Smooth muscle cell (in vitro differentiated cells): ENCODE results near the gene GAL. TPM values are rescaled to one million over a fixed set of nuclear protein-coding genes. Genes with fewer than 3 reads are reported as not detected.

Source experiments
- DNase-seq: peaks from one replicate; lab custom pipeline; 2025; ENCODE audit not compliant: unreplicated experiment; lab: John Stamatoyannopoulos, UW
- H2AFZ ChIP-seq: fragments of 200-600 bp; sonication (generic); 2 replicates; pipeline ENCODE4 v1.6.0; 2016; ENCODE audit warnings: antibody characterized with exemption, low read depth, mild to moderate bottlenecking
- H3F3A ChIP-seq: fragments of 200-600 bp; sonication (generic); 2 replicates; pipeline ENCODE4 v1.6.0; 2017; ENCODE audit warnings: antibody characterized with exemption, low read depth
- H3K27ac ChIP-seq: fragments of 200-600 bp; sonication (generic); 2 replicates; pipeline ENCODE4 v1.5.1; 2016; ENCODE audit warnings: low read depth, mild to moderate bottlenecking
- H3K27me3 ChIP-seq: fragments of 200-600 bp; sonication (generic); 2 replicates; pipeline ENCODE4 v1.6.1; 2016; ENCODE audit warnings: low read depth, mild to moderate bottlenecking
- H3K36me3 ChIP-seq: fragments of 200-600 bp; sonication (generic); 2 replicates; pipeline ENCODE4 v1.5.1; 2016; ENCODE audit warnings: low read depth
- H3K4me1 ChIP-seq: fragments of 200-600 bp; sonication (generic); 2 replicates; pipeline ENCODE4 v1.5.1; 2016; ENCODE audit warnings: low read depth
- H3K4me2 ChIP-seq: fragments of 200-600 bp; sonication (generic); 2 replicates; pipeline ENCODE4 v1.6.0; 2016; ENCODE audit warnings: mild to moderate bottlenecking
- H3K4me3 ChIP-seq: fragments of 200-600 bp; sonication (generic); 2 replicates; pipeline ENCODE4 v1.5.1; 2016; ENCODE audit warnings: mild to moderate bottlenecking
- H3K79me2 ChIP-seq: fragments of 200-600 bp; sonication (generic); 2 replicates; pipeline ENCODE4 v1.6.0; 2016; ENCODE audit warnings: low read depth, mild to moderate bottlenecking
- H3K9ac ChIP-seq: fragments of 200-600 bp; sonication (generic); 2 replicates; pipeline ENCODE4 v1.6.0; 2016; ENCODE audit warnings: low read depth
- H3K9me3 ChIP-seq: fragments of 200-600 bp; sonication (generic); replicated peaks from 2 replicates; pipeline ENCODE4 v1.5.1; 2016; ENCODE audit warnings: low read depth
- H4K20me1 ChIP-seq: fragments of 200-600 bp; sonication (generic); 2 replicates; pipeline ENCODE4 v1.6.0; 2016; ENCODE audit warnings: low read depth
- CTCF ChIP-seq: fragments of 200-600 bp; sonication (generic); IDR thresholded peaks from 2 replicates; pipeline ENCODE4 v1.5.1; 2017; ENCODE audit warnings: borderline replicate concordance, mild to moderate bottlenecking, antibody characterized with exemption; ENCODE audit not compliant: insufficient read depth, poor library complexity, severe bottlenecking
- WGBS: methylation state at CpG from one replicate; pipeline ENCODE4 v1.1.7; 2016; ENCODE audit warnings: low lambda C conversion rate; 5-methylcytosine and 5-hydroxymethylcytosine counted together
- polyA plus RNA-seq: library from polyadenylated mRNA; unstranded; fragments of >200 nt; fragmentation: Nextera tagmentation; extraction: Ambion mirVana; gene quantifications from 2 replicates; pipeline ENCODE4 v1.2.1, GENCODE V29; 2016
- total RNA-seq: library from RNA; depleted of rRNA; stranded (reverse); fragments of >200 nt; gene quantifications from 2 replicates; pipeline ENCODE4 v1.2.3, GENCODE V29; 2014

GAL gene
- total and polyA plus RNA-seq, 2 experiments from 2014 or later: 19.4 to 61.5 TPM

- no peaks in the 10 kb centered on the region for H3K36me3 ChIP-seq
- no peaks in the 10 kb centered on the region for H3K27me3 ChIP-seq
- H3K9ac ChIP-seq: no peak overlapping the region
- H3K79me2 ChIP-seq: no peaks in the 10 kb centered on the region
- no peak overlapping the region for H3K27ac ChIP-seq
- no peak for DNase-seq
- peaks cover 3% of the 10 kb centered on the region for H3K9me3 ChIP-seq
- no peaks in the 10 kb centered on the region for H3F3A ChIP-seq
- no peaks in the 10 kb centered on the region for H3K4me1 ChIP-seq
- no peak overlapping the region for H2AFZ ChIP-seq
- no peaks in the 10 kb centered on the region for H4K20me1 ChIP-seq
- no peak for TF ChIP-seq CTCF
- H3K4me3 ChIP-seq: no peak overlapping the region
- no peak overlapping the region for H3K4me2 ChIP-seq
- WGBS: 80% methylated on average over 7 of the region's 7 CpGs
Observed at GRCh38 chr11:68655406-68655805, 28.9 kb upstream of the GAL start.

GRCh38 chr11:68655806-68656205 is 28.5 kb upstream of the GAL start:
- no peak for DNase-seq
- no peak overlapping the region for H2AFZ ChIP-seq
- H3K9me3 ChIP-seq: peaks cover 3% of the 10 kb centered on the region
- no peaks in the 10 kb centered on the region for H3K79me2 ChIP-seq
- H3K4me2 ChIP-seq: no peak overlapping the region
- H3K4me1 ChIP-seq: no peaks in the 10 kb centered on the region
- no peak overlapping the region for H3K9ac ChIP-seq
- no peaks in the 10 kb centered on the region for H4K20me1 ChIP-seq
- H3F3A ChIP-seq: no peaks in the 10 kb centered on the region
- no peak for TF ChIP-seq CTCF
- no peaks in the 10 kb centered on the region for H3K36me3 ChIP-seq
- H3K4me3 ChIP-seq: no peak overlapping the region
- no peaks in the 10 kb centered on the region for H3K27me3 ChIP-seq
- no peak overlapping the region for H3K27ac ChIP-seq
- WGBS: 91% methylated on average over 8 of the region's 8 CpGs

- no peak overlapping the region for H3K27ac ChIP-seq
- H3K36me3 ChIP-seq: no peaks in the 10 kb centered on the region
- H3F3A ChIP-seq: no peaks in the 10 kb centered on the region
- H2AFZ ChIP-seq: no peak overlapping the region
- no peaks in the 10 kb centered on the region for H4K20me1 ChIP-seq
- no peak for DNase-seq
- H3K27me3 ChIP-seq: no peaks in the 10 kb centered on the region
- peaks cover 3% of the 10 kb centered on the region for H3K9me3 ChIP-seq
- H3K4me1 ChIP-seq: no peaks in the 10 kb centered on the region
- no peak overlapping the region for H3K9ac ChIP-seq
- no peak for TF ChIP-seq CTCF
- H3K4me2 ChIP-seq: no peak overlapping the region
- H3K79me2 ChIP-seq: no peaks in the 10 kb centered on the region
- WGBS: 93% methylated on average over 11 of the region's 11 CpGs
- H3K4me3 ChIP-seq: no peak overlapping the region
Observed at GRCh38 chr11:68657021-68657780, 27.1 kb upstream of the GAL start.

- WGBS: 97% methylated on average over 8 of the region's 8 CpGs
- no peaks in the 10 kb centered on the region for H3K36me3 ChIP-seq
- no peak overlapping the region for H2AFZ ChIP-seq
- H3K27ac ChIP-seq: no peak overlapping the region
- H3K4me1 ChIP-seq: no peaks in the 10 kb centered on the region
- DNase-seq: no peak
- no peak overlapping the region for H3K4me3 ChIP-seq
- no peak overlapping the region for H3K4me2 ChIP-seq
- peaks cover 3% of the 10 kb centered on the region for H3K9me3 ChIP-seq
- no peaks in the 10 kb centered on the region for H3K79me2 ChIP-seq
- no peak overlapping the region for H3K9ac ChIP-seq
- TF ChIP-seq CTCF: no peak
- no peaks in the 10 kb centered on the region for H4K20me1 ChIP-seq
- H3F3A ChIP-seq: no peaks in the 10 kb centered on the region
- H3K27me3 ChIP-seq: no peaks in the 10 kb centered on the region
Observed at GRCh38 chr11:68658097-68658496, 26.2 kb upstream of the GAL start.
